Measurements from ENCODE around the gene PRKCH.
"Not testable (repeated sequence)": the region's sequence is repeated elsewhere in the genome, so short reads cannot be mapped to it uniquely, and the experiment has no call there.

PRKCH gene

DNA sequence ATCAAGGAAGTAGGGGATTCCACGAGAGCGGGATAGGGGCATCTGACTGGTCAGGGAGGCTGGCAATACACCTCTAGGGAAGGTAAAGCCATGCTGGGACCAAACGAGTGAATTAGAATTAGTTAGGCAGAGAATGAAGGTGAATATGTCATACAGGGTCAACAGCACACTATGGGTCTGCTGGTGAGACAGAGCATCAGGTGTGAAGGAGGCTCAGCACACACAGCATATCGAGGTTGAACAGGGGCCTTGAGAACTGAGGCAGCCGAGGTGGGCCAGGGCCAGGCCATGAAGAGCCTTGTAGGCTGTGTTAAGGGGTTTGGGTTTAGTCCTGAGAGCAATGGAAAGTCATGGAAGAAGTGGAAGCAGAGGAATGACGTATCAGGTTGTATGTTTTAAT lies 137.8 kb downstream of the PRKCH start:
- no peak for DNase-seq (ENCODE audit: low spot score)

DNA sequence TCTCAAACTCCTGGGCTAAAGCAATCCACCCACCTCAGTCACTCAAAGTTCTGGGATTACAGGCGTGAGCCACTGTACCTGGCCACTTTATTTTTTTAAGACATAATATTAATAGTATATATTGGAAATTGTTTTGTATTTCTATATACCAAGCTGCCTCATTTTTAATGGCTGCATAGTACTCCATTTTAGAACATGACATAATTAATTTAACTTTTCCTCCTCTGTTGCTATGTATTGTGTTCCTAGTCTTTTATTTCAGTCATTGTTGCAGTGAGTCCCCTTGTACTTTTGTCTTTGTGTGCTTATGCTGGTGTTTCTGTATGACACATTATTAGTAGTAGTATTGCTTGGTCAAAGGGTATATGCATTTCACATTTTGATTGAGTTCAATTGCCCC lies 138.7 kb downstream of the PRKCH start:
- no peak for DNase-seq (ENCODE audit: low spot score)

DNA sequence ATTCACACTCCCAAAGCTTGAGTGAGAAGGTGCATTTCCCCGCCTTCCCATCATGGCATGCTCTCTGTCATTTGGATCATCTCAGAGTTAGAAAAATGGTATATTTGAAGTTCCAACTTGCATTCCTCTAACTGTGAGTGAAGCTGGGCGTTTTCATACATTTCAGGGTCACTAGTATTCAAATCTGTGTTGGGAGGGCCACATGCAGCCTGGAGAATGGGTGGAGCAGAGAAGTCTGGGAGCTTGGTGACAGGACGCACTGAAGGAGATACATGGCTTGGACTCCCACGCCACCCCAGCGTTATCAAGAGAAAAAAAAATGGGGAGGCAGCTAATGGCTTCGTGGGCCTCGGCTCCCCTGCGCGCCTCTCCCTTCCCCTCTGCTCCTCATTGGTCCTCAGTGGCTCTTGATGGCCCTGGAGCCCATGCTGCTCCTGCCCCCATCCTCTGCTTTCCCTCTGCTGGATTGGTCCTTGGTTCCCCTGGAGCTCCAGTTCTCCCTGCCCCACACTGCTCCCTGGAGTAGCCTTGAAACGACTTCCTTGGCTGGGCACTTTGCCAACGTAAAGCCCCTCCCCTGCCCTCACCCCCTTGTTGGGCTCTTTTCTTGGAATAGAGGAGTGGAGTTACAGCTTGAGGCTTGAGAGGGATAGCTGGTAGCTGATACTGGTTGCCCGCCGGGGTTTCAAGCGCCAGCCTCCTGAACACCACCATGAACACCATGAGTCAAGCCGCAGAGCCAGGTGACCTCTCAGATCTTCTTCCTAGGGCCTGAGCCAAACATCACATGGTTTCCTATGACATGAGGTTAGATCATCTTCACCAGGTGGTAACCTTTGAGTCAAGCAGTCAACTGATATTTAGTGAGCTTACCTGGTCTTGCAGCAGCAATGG lies 139.6 kb downstream of the PRKCH start:
- peak; percentile 43 for DNase-seq (ENCODE audit: low spot score)

- DNase-seq (ENCODE audit: low spot score): peak; percentile 63
Observed at GRCh38 chr14:61461808-61462275, 140.5 kb downstream of the PRKCH start.

GRCh38 chr14:61462566-61463193 lies 141.3 kb downstream of the PRKCH start:
- no peak for DNase-seq (ENCODE audit: low spot score)

DNA sequence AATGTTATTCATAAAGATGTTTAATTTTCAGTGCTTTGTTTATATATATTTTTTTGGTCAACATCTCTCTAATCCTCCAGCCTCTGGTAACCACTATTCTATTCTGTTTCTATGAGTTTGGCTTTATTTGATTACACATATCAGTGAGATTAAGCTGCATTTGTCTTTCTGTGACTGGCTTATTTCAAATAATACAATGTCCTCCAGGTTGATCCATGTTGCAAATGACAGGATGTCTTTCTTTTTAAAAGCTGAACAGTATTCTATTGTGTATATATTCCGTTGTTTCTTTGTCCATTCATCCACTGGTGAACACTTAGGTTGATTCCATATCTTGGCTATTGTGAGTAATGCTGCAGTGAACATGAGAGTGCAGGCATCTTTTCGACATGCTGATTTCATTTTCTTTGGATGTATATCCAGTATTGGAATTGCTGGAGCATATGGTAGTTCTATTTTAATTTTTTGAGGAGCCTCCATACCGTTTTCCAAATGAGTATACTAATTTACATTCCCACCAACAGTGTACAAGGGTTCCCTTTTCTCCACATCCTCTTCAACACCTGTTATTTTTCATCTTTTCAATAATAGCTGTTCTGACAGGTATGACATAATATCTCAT lies 142.4 kb downstream of the PRKCH start:
- DNase-seq (ENCODE audit: low spot score): no peak

GRCh38 chr14:61464539-61465320 lies 143.4 kb downstream of the PRKCH start:
- not testable (repeated sequence) for DNase-seq (ENCODE audit: low spot score)

DNA sequence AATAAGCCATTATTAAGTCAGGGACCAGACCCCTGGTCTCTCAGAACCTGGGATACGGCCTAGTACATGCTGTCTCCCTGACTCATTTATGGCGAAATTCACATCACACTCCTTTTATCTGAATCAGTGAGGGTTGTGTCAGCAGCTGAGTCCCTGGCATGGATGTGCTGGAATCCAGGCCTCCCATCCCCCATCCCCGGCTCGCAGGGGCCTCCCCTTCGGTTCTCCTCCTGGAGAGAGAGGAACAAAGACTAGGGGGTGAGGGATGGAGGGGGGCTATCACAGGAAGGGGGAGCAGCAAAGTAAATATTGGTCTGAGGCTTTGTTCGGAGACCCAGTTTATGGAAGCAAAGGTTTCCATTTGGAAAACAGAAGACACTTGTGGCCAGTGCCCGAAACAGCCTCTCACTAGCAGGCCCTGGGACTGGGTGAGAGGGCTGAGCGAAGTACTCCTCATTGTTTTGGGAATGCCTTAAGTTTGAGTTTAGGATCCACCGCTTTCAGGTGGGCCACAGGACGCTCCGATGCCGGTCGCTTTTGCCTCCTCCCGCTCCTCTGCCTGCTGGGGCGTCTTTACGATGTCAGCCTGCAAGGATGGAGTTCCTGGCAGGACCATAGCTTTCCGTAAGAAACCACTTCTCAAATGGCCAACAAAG lies 145.0 kb downstream of the PRKCH start:
- no peak for DNase-seq (ENCODE audit: low spot score)

GRCh38 chr14:61466905-61467280 lies 145.5 kb downstream of the PRKCH start:
- DNase-seq (ENCODE audit: low spot score): no peak

- DNase-seq (ENCODE audit: low spot score): no peak
Observed at GRCh38 chr14:61467296-61467695, 145.9 kb downstream of the PRKCH start.

DNA sequence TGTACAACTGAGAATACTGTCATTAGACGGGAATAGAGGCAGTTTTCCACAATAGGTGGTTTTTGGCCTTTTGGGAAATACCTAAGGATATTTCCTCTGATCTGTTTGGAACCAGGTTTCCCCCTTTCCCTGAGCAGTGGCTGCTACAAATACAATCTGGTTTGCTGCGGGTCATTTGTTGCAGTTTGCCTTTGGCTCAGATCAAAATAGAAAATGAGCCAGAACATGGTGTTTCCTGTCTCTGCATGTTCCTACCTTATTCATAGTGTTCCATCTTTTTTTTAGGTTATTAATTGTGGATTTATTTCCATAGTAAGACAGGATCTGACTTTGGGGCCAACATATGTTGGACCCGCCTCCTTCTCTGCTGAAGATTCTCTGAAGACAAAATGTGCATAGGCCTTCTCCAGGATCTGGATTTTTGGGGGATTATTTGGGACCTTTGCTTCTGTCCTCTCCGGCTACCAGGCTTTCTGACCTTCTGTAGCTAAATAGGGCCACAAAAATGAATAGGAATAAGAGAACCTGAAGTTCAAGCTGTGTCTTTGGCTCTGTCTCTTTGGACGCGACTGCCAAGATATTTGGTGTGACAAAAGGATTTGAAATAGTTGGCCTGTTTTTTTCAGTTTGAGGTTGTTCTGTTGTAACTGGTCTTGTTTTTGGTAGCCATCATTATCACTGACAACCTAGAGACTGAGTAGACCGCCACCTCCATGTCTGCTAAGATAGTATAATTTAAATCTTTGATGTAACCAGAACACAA lies 146.9 kb downstream of the PRKCH start:
- DNase-seq (ENCODE audit: low spot score): no peak

DNA sequence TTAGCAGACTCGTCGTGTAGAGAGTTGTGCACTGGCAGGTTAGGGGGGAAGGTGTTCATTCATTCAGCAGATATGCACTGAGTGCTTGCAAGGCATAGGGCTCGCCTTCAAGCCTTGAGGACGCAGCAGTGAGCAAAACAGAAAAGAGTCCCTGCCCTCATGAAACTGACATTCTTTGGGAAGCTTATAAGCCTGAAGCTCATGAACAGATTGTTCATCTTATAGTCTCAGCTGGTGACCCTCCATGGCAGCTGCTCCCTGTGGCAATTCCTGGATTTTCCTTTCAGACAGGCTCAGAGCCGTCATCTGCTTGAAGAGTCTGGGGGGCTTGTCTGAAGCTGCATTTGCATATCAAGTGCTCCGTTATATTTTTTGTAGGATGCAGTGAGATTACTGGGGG lies 148.4 kb downstream of the PRKCH start:
- no peak for DNase-seq (ENCODE audit: low spot score)

GRCh38 chr14:61470261-61470960 lies 149.0 kb downstream of the PRKCH start:
- no peak for DNase-seq (ENCODE audit: low spot score)

DNA sequence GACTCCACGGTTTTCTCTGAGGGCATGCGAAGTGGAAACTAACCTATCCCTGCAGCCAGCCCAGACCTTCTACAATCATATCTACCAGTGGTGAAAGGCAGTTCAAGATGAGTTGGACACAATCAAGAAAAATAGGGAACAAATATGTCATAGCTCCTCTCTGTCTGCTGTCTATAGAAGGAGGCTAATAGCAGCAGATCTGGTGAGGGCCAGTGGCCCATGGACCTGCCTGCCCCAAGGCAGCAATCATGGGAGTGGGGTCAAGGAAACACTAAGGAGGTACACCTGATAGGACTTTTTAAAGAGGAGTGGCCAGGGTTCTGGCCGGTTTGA lies 149.5 kb downstream of the PRKCH start:
- no peak for DNase-seq (ENCODE audit: low spot score)

GRCh38 chr14:61471297-61472005 lies 150.1 kb downstream of the PRKCH start:
- DNase-seq (ENCODE audit: low spot score): no peak

- DNase-seq (ENCODE audit: low spot score): peak; percentile 74
Observed at GRCh38 chr14:61472011-61472672, 150.8 kb downstream of the PRKCH start.

GRCh38 chr14:61472801-61473376 lies 151.5 kb downstream of the PRKCH start:
- DNase-seq (ENCODE audit: low spot score): peak; percentile 73

GRCh38 chr14:61474015-61474414 lies 152.6 kb downstream of the PRKCH start:
- DNase-seq (ENCODE audit: low spot score): peak; percentile 34

GRCh38 chr14:61474701-61475100 lies 153.3 kb downstream of the PRKCH start:
- DNase-seq (ENCODE audit: low spot score): no peak
